CD14-positive monocyte (primary cell): ENCODE measurements around the gene OPN1SW. TPM values are rescaled to one million over a fixed set of nuclear protein-coding genes. Genes with fewer than 3 reads are reported as not detected.

ENCODE experiments used
- DNase-seq, 3 donors: peaks; one replicate each; pipeline ENCODE4 v3.0.0-alpha.2; 2011 to 2022
- H2AFZ ChIP-seq: 2 replicates; pipeline ENCODE4 v1.6.0; 2012; ENCODE audit warnings: mild to moderate bottlenecking, low read depth, low read length, inconsistent platforms; ENCODE audit not compliant: insufficient read depth, poor library complexity, severe bottlenecking
- H3K27ac ChIP-seq, 2 donors: 1 replicate in 1 of 2; 2 replicates in 1 of 2; pipeline ENCODE4 v1.5.1; 2012 to 2013; ENCODE audit warnings: low read length in 2 of 2, control low read depth in 1 of 2, inconsistent platforms in 1 of 2, low read depth in 1 of 2, mild to moderate bottlenecking in 1 of 2
- H3K27me3 ChIP-seq, 2 donors: one replicate each; pipeline versions ENCODE4 v1.6.0 to v1.6.1; 2011 to 2013; ENCODE audit warnings: low read length in 2 of 2; ENCODE audit not compliant: control insufficient read depth in 2 of 2, insufficient read depth in 2 of 2
- H3K36me3 ChIP-seq, 2 donors: replicated peaks in 1 of 2; 1 replicate in 1 of 2; 2 replicates in 1 of 2; pipeline versions ENCODE4 v1.5.1 to v1.6.1; 2012 to 2013; ENCODE audit warnings: low read length in 2 of 2, control low read depth in 1 of 2, inconsistent platforms in 1 of 2, mild to moderate bottlenecking in 1 of 2; ENCODE audit not compliant: insufficient read depth in 2 of 2, control insufficient read depth in 1 of 2
- H3K4me1 ChIP-seq, 2 donors: 1 replicate in 1 of 2; 2 replicates in 1 of 2; pipeline versions ENCODE4 v1.5.1 to v1.6.1; 2012 to 2013; ENCODE audit warnings: low read length in 2 of 2, control low read depth in 1 of 2, inconsistent platforms in 1 of 2, mild to moderate bottlenecking in 1 of 2, moderate library complexity in 1 of 2; ENCODE audit not compliant: insufficient read depth in 2 of 2, control insufficient read depth in 1 of 2
- H3K4me2 ChIP-seq: replicated peaks from 2 replicates; pipeline ENCODE3; 2012; ENCODE audit warnings: low read length, moderate library complexity, mild to moderate bottlenecking; ENCODE audit not compliant: poor library complexity, severe bottlenecking; ENCODE audit errors: extremely low read depth
- H3K4me3 ChIP-seq, 3 experiments: fragments of 200-600 bp in 1 of 3; sonication (generic) in 1 of 3; replicated peaks in 1 of 3; 1 replicate in 2 of 3; 2 replicates in 1 of 3; pipeline ENCODE4 v1.5.1; 2011 to 2013; ENCODE audit warnings: low read length in 3 of 3, mild to moderate bottlenecking in 3 of 3, control low read depth in 2 of 3, low read depth in 2 of 3, inconsistent platforms in 1 of 3, moderate library complexity in 1 of 3
- H3K79me2 ChIP-seq: 2 replicates; pipeline ENCODE4 v1.6.0; 2012; ENCODE audit warnings: mild to moderate bottlenecking, control low read depth, inconsistent platforms, low read length, moderate library complexity; ENCODE audit not compliant: insufficient read depth
- H3K9ac ChIP-seq: 2 replicates; pipeline ENCODE4 v1.6.0; 2017; ENCODE audit warnings: low read length, mild to moderate bottlenecking; ENCODE audit not compliant: insufficient read depth, poor library complexity, severe bottlenecking
- H3K9me3 ChIP-seq, 2 donors: replicated peaks in 1 of 2; 1 replicate in 1 of 2; 2 replicates in 1 of 2; pipeline versions ENCODE4 v1.5.1 to v1.6.1; 2012 to 2013; ENCODE audit warnings: low read length in 2 of 2, control low read depth in 1 of 2; ENCODE audit not compliant: control insufficient read depth in 1 of 2, insufficient read depth in 1 of 2
- H4K20me1 ChIP-seq: 2 replicates; pipeline ENCODE4 v1.6.0; 2012; ENCODE audit warnings: mild to moderate bottlenecking, low read length, control low read depth, moderate library complexity; ENCODE audit not compliant: insufficient read depth
- H3K27ac Mint-ChIP-seq, 7 donors: one replicate each; pipeline ENCODE4 v1.8.0; 2020; ENCODE audit warnings: mild to moderate bottlenecking in 7 of 7, mixed read lengths in 7 of 7, moderate library complexity in 6 of 7, inconsistent platforms in 2 of 7
- H3K27me3 Mint-ChIP-seq, 3 donors: one replicate each; pipeline ENCODE4 v1.8.0; 2021 to 2022; ENCODE audit warnings: low read depth in 3 of 3, mild to moderate bottlenecking in 3 of 3, mixed read lengths in 3 of 3, moderate library complexity in 3 of 3, inconsistent platforms in 1 of 3
- H3K36me3 Mint-ChIP-seq, 2 donors: one replicate each; pipeline ENCODE4 v1.8.0; 2020; ENCODE audit warnings: mixed read lengths in 2 of 2, inconsistent platforms in 1 of 2, mild to moderate bottlenecking in 1 of 2
- H3K4me1 Mint-ChIP-seq: one replicate; pipeline ENCODE4 v1.8.0; 2020; ENCODE audit warnings: mild to moderate bottlenecking, mixed read lengths
- H3K4me3 Mint-ChIP-seq, 2 donors: one replicate each; pipeline ENCODE4 v1.8.0; 2020; ENCODE audit warnings: mild to moderate bottlenecking in 2 of 2, mixed read lengths in 2 of 2, moderate library complexity in 1 of 2
- H3K9me3 Mint-ChIP-seq, 7 donors: one replicate each; pipeline ENCODE4 v1.8.0; 2020 to 2022; ENCODE audit warnings: mixed read lengths in 7 of 7, mild to moderate bottlenecking in 6 of 7, moderate library complexity in 6 of 7, inconsistent platforms in 2 of 7
- CTCF ChIP-seq: fragments of 200-600 bp; IDR thresholded peaks from one replicate; pipeline ENCODE4 v1.8.0; 2022; ENCODE audit warnings: antibody characterized with exemption, mild to moderate bottlenecking
- WGBS: methylation state at CpG from one replicate; pipeline ENCODE4 v1.1.5; 2013; ENCODE audit warnings: missing lambda C conversion rate; ENCODE audit not compliant: insufficient coverage; 5-methylcytosine and 5-hydroxymethylcytosine counted together
- intact Hi-C, 2 donors: fragments of 100-400 bp; cut with micrococcal nuclease; formaldehyde crosslinking; loops; one replicate each; pipeline versions ENCODE4 v1.15.0 to v1.15.1; 2023
- polyA plus RNA-seq, 3 donors: library from polyadenylated mRNA; depleted of rRNA in 1 of 3; unstranded in 2 of 3; stranded (reverse) in 1 of 3; fragments of 300-500 nt in 2 of 3; fragments of >200 nt in 1 of 3; fragmentation: Illumina TruSeq in 2 of 3; gene quantifications; 1 replicate in 2 of 3; 2 replicates in 1 of 3; pipeline ENCODE4 v1.2.3, GENCODE V29; 2012 to 2021

Gene OPN1SW
- polyA plus RNA-seq, 3 donors = not detected

GRCh38 chr7:128810473-128810872 lies 34.9 kb upstream of the OPN1SW start:
- Mint-ChIP-seq H3K27me3 (peaks cover 1 to 2% (median 2%) of the 10 kb centered on the region in 3 donors), H3K27ac (no peak overlapping the region), H3K36me3 (no peaks in the 10 kb centered on the region), H3K4me1 (peaks cover 13% of the 10 kb centered on the region), H3K4me3 (no peak overlapping the region), H3K9me3 (peaks cover 0 to 1% (median 0%) of the 10 kb centered on the region in 7 donors)
- no peak overlapping the region for H3K4me3 ChIP-seq
- no peaks in the 10 kb centered on the region for H3K9me3 ChIP-seq
- no peaks in the 10 kb centered on the region for H3K36me3 ChIP-seq
- TF ChIP-seq CTCF = no peak
- H2AFZ ChIP-seq = no peak overlapping the region
- H3K27me3 ChIP-seq = no peaks in the 10 kb centered on the region
- no peak overlapping the region for H3K4me2 ChIP-seq
- no peak overlapping the region for H3K27ac ChIP-seq
- intact Hi-C loops = no loop called here
- H3K79me2 ChIP-seq = no peaks in the 10 kb centered on the region
- H3K4me1 ChIP-seq = peaks cover 26 to 28% of the 10 kb centered on the region in 2 donors
- no CpG with 5 or more reads among the region's 2 CpGs for WGBS
- no peak overlapping the region for H3K9ac ChIP-seq
- DNase-seq = no peak
- no peaks in the 10 kb centered on the region for H4K20me1 ChIP-seq

GRCh38 chr7:128809363-128809762 lies 33.8 kb upstream of the OPN1SW start:
- H3K27ac Mint-ChIP-seq = no peak overlapping the region
- H3K4me1 Mint-ChIP-seq = peaks cover 2% of the 10 kb centered on the region

More at GRCh38 chr7:128809363-128809762, 33.8 kb upstream of the OPN1SW start:
- Mint-ChIP-seq H3K4me3 (no peak overlapping the region), H3K27me3 (peaks cover 1 to 2% (median 2%) of the 10 kb centered on the region in 3 donors), H3K36me3 (no peaks in the 10 kb centered on the region), H3K9me3 (no peaks in the 10 kb centered on the region)
- no peak overlapping the region for H2AFZ ChIP-seq
- no peak overlapping the region for H3K9ac ChIP-seq
- no peak for TF ChIP-seq CTCF
- H4K20me1 ChIP-seq = no peaks in the 10 kb centered on the region
- no peaks in the 10 kb centered on the region for H3K36me3 ChIP-seq
- no peak overlapping the region for H3K27ac ChIP-seq
- no peaks in the 10 kb centered on the region for H3K9me3 ChIP-seq
- no peaks in the 10 kb centered on the region for H3K27me3 ChIP-seq
- WGBS = 100% methylated on average over 1 of the region's 3 CpGs
- intact Hi-C loops = no loop called here
- DNase-seq = no peak
- H3K79me2 ChIP-seq = no peaks in the 10 kb centered on the region
- H3K4me1 ChIP-seq = peaks cover 14 to 17% of the 10 kb centered on the region in 2 donors
- H3K4me3 ChIP-seq = no peak overlapping the region
- H3K4me2 ChIP-seq = no peak overlapping the region
